T-helper 1 cell treated with Interleukin-12 subunit alpha and Interleukin-12 subunit beta and Interleukin-4 antibody, amounts not matched to agents 30 μg/mL and 1 μg/mL, for 36 hours (primary cell): ENCODE measurements around the gene IL20RA.
"Not testable (repeated sequence)": the region's sequence is repeated elsewhere in the genome, so short reads cannot be mapped to it uniquely, and the experiment has no call there.

Experiments
- H3K27ac Mint-ChIP-seq: one replicate; pipeline ENCODE4 v1.8.0; 2021; ENCODE audit warnings: mild to moderate bottlenecking, mixed read lengths
- H3K27me3 Mint-ChIP-seq: one replicate; pipeline ENCODE4 v1.8.0; 2021; ENCODE audit warnings: low read depth, mixed read lengths
- H3K36me3 Mint-ChIP-seq: one replicate; pipeline ENCODE4 v1.8.0; 2021; ENCODE audit warnings: low read depth, mixed read lengths
- H3K4me1 Mint-ChIP-seq: one replicate; pipeline ENCODE4 v1.8.0; 2021; ENCODE audit warnings: low read depth, mixed read lengths
- H3K4me3 Mint-ChIP-seq: one replicate; pipeline ENCODE4 v1.8.0; 2021; ENCODE audit warnings: mild to moderate bottlenecking, moderate library complexity, mixed read lengths
- H3K9me3 Mint-ChIP-seq: one replicate; pipeline ENCODE4 v1.8.0; 2021; ENCODE audit warnings: mixed read lengths

IL20RA gene

DNA sequence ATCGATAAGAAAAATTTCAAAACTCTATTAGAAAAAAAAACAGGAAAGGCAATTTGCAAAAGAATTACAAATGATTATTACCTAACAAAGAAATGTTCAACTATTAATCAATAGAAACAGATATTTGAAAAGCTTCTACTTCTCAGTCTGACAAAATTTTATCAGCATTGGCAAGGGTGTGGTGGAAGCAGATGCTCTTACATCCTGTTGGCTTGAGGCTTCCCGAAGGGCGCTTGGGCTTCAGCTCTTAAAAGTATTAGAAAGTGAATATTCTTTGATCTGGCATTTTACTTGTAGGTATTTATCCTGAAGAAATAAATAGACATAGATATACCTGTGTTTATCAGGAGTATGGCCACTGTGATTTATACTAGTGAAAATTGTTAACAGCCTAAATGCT, 84.0 kb downstream of the IL20RA start:
- H3K27ac Mint-ChIP-seq, result no peak overlapping the region
- no peaks in the 10 kb centered on the region for H3K9me3 Mint-ChIP-seq
- H3K4me3 Mint-ChIP-seq, result no peak overlapping the region
- H3K27me3 Mint-ChIP-seq, result peaks cover 30% of the 10 kb centered on the region
- peaks cover 6% of the 10 kb centered on the region for H3K4me1 Mint-ChIP-seq
- no peaks in the 10 kb centered on the region for H3K36me3 Mint-ChIP-seq

DNA sequence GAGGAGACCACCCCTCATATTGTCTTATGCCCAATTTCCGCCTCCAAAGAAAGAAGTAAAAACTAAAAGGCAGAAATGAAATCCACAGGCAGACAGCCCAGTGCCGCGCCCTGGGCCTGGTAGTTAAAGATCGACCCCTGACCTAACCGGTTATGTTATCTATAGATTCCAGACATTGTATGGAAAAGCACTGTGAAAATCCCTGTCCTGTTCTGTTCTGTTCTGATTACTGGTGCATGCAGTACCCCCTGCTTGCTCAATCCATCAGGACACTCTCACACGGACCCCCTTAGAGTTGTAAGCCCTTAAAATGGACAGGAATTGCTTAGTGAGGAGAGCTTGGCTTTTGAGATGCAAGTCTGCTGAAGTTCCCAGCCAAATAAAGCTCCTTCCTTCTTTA, 84.8 kb downstream of the IL20RA start:
- peaks cover 30% of the 10 kb centered on the region for H3K27me3 Mint-ChIP-seq
- H3K9me3 Mint-ChIP-seq, H3K36me3 Mint-ChIP-seq, H3K27ac Mint-ChIP-seq, H3K4me3 Mint-ChIP-seq, H3K4me1 Mint-ChIP-seq: not testable (repeated sequence)

DNA sequence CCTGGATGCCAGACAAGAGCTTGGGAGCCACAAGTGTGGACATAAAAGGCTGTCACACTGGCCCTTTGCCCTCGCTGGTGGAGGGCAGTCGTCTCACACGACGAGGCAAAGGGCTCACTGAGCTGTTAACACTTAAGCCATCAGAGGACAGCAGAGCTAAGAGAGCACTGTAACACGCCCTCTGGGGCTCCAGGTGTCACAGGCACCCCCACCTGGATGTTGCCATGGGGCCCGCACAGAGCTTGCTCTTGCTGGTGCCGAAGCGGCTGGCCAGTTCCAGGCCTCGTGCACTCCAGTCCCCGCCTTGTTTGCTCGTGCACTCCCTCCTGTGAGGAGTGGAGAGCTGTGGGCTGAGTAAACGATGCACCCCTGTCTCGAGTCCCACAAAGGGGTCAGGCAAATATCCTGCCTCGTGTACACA, 85.3 kb downstream of the IL20RA start:
- Mint-ChIP-seq H3K9me3 (no peaks in the 10 kb centered on the region), H3K27me3 (peaks cover 32% of the 10 kb centered on the region), H3K36me3 (no peaks in the 10 kb centered on the region), H3K4me3 (no peak overlapping the region), H3K27ac (no peak overlapping the region), H3K4me1 (peaks cover 6% of the 10 kb centered on the region)

DNA sequence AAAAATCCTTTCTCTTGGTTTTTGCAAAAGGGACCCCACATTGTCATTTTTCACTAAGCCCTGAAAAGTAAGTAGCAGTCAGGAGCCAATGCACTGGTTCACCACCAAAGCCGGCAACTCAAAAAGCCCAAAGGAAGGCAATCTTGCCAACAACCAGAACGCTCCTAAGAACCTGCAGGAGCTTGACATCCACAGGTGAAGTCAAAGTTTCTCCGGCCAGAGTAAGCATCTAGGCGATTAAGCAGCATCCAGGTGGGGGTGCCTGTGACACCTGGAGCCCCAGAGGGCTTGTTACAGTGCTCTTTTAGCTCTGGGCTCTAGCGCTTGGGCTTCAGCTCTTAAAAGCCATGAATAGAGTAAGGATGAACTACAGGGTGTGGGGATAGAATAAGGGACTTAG, 86.6 kb downstream of the IL20RA start:
- H3K27me3 Mint-ChIP-seq, result peaks cover 28% of the 10 kb centered on the region
- H3K27ac Mint-ChIP-seq, result no peak overlapping the region
- no peaks in the 10 kb centered on the region for H3K9me3 Mint-ChIP-seq
- peaks cover 6% of the 10 kb centered on the region for H3K4me1 Mint-ChIP-seq
- no peak overlapping the region for H3K4me3 Mint-ChIP-seq
- H3K36me3 Mint-ChIP-seq, result no peaks in the 10 kb centered on the region

DNA sequence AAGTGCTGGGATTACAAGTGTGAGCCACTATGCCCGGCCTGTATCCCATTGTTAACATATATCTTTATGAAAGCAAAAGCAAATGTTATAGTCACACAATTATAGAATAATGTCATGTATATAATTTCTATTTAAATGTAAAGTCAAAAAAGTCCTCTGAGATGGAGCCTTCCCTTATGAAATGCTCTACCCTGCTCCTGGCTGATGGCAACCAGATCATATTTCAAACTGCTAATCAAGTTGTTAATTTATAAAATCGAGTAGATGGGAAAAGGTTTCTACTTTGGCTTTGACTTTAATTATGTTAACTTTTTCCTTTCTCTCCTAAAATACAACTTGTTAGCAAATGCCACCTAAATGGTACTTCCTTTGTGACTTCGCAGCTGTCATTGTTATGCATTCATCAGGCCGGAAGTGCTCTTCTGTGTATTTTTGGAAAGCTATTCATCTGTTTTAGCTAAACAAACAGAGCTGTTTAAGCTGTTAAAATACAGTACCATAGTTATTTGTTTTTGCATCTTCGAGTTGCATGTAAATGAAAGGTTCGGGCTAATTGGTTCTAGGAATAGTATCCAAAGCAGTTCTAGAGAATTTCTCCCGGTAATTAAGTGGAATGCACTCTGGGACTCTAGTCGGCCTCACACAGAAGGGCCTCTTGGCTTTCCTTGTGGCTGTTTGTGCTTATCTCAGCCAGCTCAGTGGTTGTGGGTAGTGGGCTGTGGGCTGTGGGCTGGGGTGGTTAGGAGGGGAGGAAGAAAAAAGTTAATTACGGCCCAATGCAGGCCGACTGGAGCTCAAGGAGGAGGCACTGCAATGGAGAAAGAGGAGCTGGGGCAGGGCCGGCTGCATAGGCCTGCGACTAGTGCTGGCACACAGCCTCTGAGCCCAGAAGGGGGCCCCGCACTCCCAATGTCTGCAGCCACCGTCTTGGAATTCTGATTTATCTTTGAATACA, 87.9 kb downstream of the IL20RA start:
- no peaks in the 10 kb centered on the region for H3K9me3 Mint-ChIP-seq
- H3K4me1 Mint-ChIP-seq, result peaks cover 6% of the 10 kb centered on the region
- peaks cover 30% of the 10 kb centered on the region for H3K27me3 Mint-ChIP-seq
- no peak overlapping the region for H3K27ac Mint-ChIP-seq
- H3K36me3 Mint-ChIP-seq, result no peaks in the 10 kb centered on the region
- H3K4me3 Mint-ChIP-seq, result no peak overlapping the region

DNA sequence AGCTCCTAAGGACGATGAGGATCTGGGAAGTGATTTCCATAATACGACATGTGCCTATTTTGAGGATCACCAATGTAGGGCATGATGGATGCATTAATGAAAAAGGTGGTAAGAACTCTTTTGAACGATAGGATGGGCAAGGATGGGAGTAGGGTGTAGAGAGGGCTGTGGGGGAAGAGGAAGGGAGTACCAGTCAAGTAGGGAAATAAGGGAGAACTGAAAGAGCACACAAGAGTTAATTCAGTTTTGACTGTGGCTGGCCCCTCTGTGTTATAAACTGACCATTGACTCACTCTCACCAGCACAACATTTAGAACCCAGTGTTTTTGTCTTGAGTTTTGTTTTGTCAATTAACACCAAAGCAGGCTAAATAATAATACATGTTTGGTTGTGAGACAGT, 89.6 kb downstream of the IL20RA start:
- Mint-ChIP-seq H3K4me1 (peaks cover 6% of the 10 kb centered on the region), H3K27me3 (peaks cover 30% of the 10 kb centered on the region), H3K36me3 (no peaks in the 10 kb centered on the region), H3K4me3 (no peak overlapping the region), H3K27ac (no peak overlapping the region), H3K9me3 (no peaks in the 10 kb centered on the region)

DNA sequence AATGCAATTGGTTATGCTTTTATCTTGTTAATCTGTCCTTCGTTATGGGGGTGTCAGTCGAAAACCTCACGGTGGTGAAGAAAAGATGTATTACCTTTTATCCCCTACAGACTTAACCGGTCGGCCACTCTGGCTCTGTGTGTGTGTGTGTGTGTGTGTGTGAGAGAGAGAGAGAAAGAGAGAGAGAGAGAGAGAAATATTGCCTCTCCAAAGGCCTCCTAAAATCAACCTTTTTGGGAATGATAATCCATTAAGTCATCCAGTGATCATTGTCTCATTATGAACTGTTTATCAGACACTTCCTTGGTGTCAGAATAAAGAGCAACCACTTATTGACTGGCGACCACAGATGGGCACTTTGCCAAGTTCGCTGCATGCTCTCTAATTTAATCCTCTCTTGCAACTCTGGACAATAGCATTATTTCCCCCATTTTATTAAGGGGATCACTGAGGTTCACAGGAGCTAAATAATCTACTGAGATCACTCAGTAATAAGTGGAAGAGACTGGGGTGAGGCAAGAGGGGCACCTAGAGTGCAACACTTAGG, 92.0 kb downstream of the IL20RA start:
- peaks cover 30% of the 10 kb centered on the region for H3K27me3 Mint-ChIP-seq
- no peak overlapping the region for H3K4me3 Mint-ChIP-seq
- H3K27ac Mint-ChIP-seq, result no peak overlapping the region
- no peaks in the 10 kb centered on the region for H3K9me3 Mint-ChIP-seq
- H3K4me1 Mint-ChIP-seq, result peaks cover 6% of the 10 kb centered on the region
- H3K36me3 Mint-ChIP-seq, result no peaks in the 10 kb centered on the region

DNA sequence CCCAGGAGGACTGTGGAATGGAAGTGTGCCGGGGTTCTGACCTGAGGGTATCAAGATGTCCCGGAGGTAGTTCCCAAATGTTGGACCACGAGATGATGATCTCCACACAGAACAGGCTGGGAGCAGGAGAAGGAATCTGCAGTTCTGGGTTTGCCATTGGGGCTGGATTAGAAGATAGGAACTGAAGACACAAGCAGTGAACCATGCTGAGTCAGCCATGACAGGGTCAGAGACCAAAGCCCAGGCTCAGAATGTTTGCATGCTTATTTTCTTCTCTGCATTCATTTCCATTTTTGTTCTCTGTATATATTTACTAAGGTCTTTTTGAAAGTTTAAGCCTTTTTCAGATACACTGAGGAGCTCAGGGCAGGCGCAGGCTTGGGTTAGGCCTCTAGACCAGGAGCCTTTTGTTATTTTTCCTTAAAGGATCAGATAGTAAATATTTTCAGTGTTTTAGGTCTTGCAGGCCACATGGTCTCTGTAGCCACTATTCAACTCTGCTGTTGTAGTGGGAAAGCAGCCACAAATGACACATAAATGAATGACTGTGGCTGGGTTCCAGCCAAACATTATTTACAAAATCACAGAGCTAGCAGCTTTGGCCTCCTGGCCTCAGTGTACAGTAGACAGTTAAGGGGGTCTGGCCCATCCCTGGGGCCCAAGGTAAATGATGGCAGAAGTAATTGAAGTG, 94.2 kb downstream of the IL20RA start:
- Mint-ChIP-seq H3K4me1 (no peaks in the 10 kb centered on the region), H3K27ac (no peak overlapping the region), H3K36me3 (no peaks in the 10 kb centered on the region), H3K4me3 (no peak overlapping the region), H3K27me3 (peaks cover 26% of the 10 kb centered on the region), H3K9me3 (no peaks in the 10 kb centered on the region)
